ENCODE results near the gene KLHL4.
"Not testable (repeated sequence)": the region's sequence is repeated elsewhere in the genome, so short reads cannot be mapped to it uniquely, and the experiment has no call there.

Gene KLHL4, protein sequence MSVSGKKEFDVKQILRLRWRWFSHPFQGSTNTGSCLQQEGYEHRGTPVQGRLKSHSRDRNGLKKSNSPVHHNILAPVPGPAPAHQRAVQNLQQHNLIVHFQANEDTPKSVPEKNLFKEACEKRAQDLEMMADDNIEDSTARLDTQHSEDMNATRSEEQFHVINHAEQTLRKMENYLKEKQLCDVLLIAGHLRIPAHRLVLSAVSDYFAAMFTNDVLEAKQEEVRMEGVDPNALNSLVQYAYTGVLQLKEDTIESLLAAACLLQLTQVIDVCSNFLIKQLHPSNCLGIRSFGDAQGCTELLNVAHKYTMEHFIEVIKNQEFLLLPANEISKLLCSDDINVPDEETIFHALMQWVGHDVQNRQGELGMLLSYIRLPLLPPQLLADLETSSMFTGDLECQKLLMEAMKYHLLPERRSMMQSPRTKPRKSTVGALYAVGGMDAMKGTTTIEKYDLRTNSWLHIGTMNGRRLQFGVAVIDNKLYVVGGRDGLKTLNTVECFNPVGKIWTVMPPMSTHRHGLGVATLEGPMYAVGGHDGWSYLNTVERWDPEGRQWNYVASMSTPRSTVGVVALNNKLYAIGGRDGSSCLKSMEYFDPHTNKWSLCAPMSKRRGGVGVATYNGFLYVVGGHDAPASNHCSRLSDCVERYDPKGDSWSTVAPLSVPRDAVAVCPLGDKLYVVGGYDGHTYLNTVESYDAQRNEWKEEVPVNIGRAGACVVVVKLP

DNA sequence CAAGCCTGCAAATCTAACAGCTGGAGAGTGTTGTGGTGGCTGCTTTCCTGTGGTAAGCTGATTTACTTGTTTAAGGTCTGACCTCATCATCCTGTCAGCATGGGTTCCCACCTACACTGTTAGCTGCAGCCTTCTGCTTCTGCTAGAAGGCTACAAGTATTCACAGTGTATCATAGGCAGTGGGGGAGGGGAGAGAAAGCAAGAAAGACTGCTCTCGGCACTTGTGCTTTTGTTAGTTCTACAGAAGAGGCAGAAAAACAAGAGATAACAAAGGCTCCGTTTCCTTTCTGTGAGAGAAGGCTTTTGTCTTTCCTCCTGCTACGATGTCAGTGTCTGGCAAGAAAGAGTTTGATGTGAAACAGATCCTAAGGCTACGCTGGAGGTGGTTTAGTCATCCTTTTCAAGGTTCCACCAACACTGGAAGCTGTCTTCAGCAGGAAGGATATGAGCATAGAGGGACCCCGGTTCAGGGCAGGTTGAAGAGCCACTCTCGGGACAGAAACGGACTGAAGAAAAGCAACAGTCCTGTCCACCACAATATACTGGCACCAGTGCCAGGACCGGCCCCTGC lies at the start of gene KLHL4:
Gene KLHL4 (plus strand): TSS at position 232 of the 571 bp plus-strand sequence. CDS start 92 bp downstream, at position 324.
- H3K27ac ChIP-seq (ENCODE audit: low read depth, low read length) = no peak within 1 kb of the TSS
- no peaks in the 10 kb centered on the region for H3F3A ChIP-seq (ENCODE audit: control insufficient read depth, insufficient read depth)
- H3K36me3 ChIP-seq (ENCODE audit: control insufficient read depth, low read length) = no peaks in the 10 kb centered on the region
- no peak within 1 kb of the TSS for H3K4me3 ChIP-seq (ENCODE audit: low read length)
- no peaks in the 10 kb centered on the region for H3K9me2 ChIP-seq (replicated peaks; ENCODE audit: control insufficient read depth, low read length)
- H3K4me2 ChIP-seq (ENCODE audit: low read length) = no peak within 1 kb of the TSS
- TF ChIP-seq, protein P1, sequence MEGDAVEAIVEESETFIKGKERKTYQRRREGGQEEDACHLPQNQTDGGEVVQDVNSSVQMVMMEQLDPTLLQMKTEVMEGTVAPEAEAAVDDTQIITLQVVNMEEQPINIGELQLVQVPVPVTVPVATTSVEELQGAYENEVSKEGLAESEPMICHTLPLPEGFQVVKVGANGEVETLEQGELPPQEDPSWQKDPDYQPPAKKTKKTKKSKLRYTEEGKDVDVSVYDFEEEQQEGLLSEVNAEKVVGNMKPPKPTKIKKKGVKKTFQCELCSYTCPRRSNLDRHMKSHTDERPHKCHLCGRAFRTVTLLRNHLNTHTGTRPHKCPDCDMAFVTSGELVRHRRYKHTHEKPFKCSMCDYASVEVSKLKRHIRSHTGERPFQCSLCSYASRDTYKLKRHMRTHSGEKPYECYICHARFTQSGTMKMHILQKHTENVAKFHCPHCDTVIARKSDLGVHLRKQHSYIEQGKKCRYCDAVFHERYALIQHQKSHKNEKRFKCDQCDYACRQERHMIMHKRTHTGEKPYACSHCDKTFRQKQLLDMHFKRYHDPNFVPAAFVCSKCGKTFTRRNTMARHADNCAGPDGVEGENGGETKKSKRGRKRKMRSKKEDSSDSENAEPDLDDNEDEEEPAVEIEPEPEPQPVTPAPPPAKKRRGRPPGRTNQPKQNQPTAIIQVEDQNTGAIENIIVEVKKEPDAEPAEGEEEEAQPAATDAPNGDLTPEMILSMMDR (IDR thresholded peaks at IDR 0.05; ENCODE audit: low read depth, low read length, poor library complexity, severe bottlenecking) = no peak
- no peak for TF ChIP-seq EZH2phosphoT487 (IDR thresholded peaks at IDR 0.05; ENCODE audit: borderline replicate concordance, low read length)
- no peaks in the 10 kb centered on the region for H3K4me1 ChIP-seq (ENCODE audit: control insufficient read depth, low read length)
- no peaks in the 10 kb centered on the region for H3K9me3 ChIP-seq (ENCODE audit: control insufficient read depth, insufficient read depth, low read length)
- H3K27me3 ChIP-seq (ENCODE audit: control insufficient read depth, low read length) = no peaks in the 10 kb centered on the region
- no peaks in the 10 kb centered on the region for H4K20me1 ChIP-seq (ENCODE audit: control insufficient read depth, insufficient read depth, low read depth, low read length)
- H3K79me2 ChIP-seq (ENCODE audit: control insufficient read depth, low read length) = no peaks in the 10 kb centered on the region

DNA sequence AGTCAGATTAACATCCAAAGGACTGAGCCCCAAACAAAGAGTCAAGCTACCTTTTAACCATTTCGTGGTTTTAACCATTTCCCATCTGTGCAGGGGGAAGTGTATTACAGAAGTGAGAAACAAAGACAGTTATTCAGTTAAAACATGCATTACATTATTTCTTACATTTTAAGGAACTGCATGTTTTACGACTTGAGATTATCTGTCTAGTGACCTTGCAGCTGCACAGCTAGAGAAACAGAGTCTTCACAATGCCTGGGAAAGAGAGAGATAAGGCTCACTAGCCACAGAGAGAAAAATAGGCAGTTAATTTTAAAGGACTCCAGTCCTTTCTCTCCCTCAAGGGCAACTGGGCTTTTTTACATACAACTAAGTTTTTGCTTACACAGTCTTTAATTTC lies 48.7 kb upstream of the KLHL4 start:
- no peaks in the 10 kb centered on the region for H3K27me3 ChIP-seq (ENCODE audit: control insufficient read depth, low read length)
- H3K79me2 ChIP-seq (ENCODE audit: control insufficient read depth, low read length) = no peaks in the 10 kb centered on the region
- H3K9me2 ChIP-seq (replicated peaks; ENCODE audit: control insufficient read depth, low read length) = no peaks in the 10 kb centered on the region
- no peaks in the 10 kb centered on the region for H3F3A ChIP-seq (ENCODE audit: control insufficient read depth, insufficient read depth)
- H4K20me1 ChIP-seq (ENCODE audit: control insufficient read depth, insufficient read depth, low read depth, low read length) = no peaks in the 10 kb centered on the region
- H3K4me1 ChIP-seq (ENCODE audit: control insufficient read depth, low read length) = no peaks in the 10 kb centered on the region
- no peak overlapping the region for H3K4me3 ChIP-seq (ENCODE audit: low read length)
- no peak overlapping the region for H3K27ac ChIP-seq (ENCODE audit: low read depth, low read length)
- TF ChIP-seq EZH2phosphoT487 (IDR thresholded peaks at IDR 0.05; ENCODE audit: borderline replicate concordance, low read length) = no peak
- TF ChIP-seq, protein P1 (IDR thresholded peaks at IDR 0.05; ENCODE audit: low read depth, low read length, poor library complexity, severe bottlenecking) = no peak
- no peaks in the 10 kb centered on the region for H3K9me3 ChIP-seq (ENCODE audit: control insufficient read depth, insufficient read depth, low read length)
- H3K36me3 ChIP-seq (ENCODE audit: control insufficient read depth, low read length) = no peaks in the 10 kb centered on the region
- no peak overlapping the region for H3K4me2 ChIP-seq (ENCODE audit: low read length)

DNA sequence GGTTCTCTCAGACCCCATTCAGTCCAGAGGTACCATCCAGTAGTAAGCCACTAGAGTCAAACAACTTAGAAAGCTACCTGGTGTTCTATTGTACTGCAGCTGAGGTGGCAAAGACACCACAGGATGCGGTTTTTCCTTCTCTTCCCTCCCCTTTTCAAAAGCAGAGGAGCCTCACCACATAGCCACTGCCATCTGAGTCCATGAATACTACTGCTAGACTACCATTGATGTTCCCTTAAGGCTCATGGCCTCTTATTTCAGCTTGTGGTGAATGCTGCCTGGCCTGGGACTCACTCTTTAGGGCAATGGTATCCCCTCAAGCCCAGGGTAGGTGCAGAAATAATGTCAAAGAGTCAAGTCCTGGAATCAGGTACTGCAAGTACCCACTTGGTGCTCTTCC lies 41.8 kb upstream of the KLHL4 start:
- no peaks in the 10 kb centered on the region for H3K27me3 ChIP-seq (ENCODE audit: control insufficient read depth, low read length)
- no peaks in the 10 kb centered on the region for H3K9me2 ChIP-seq (replicated peaks; ENCODE audit: control insufficient read depth, low read length)
- no peaks in the 10 kb centered on the region for H4K20me1 ChIP-seq (ENCODE audit: control insufficient read depth, insufficient read depth, low read depth, low read length)
- TF ChIP-seq, protein P1 (IDR thresholded peaks at IDR 0.05; ENCODE audit: low read depth, low read length, poor library complexity, severe bottlenecking) = no peak
- no peaks in the 10 kb centered on the region for H3K9me3 ChIP-seq (ENCODE audit: control insufficient read depth, insufficient read depth, low read length)
- no peaks in the 10 kb centered on the region for H3K36me3 ChIP-seq (ENCODE audit: control insufficient read depth, low read length)
- no peaks in the 10 kb centered on the region for H3K4me1 ChIP-seq (ENCODE audit: control insufficient read depth, low read length)
- H3K79me2 ChIP-seq (ENCODE audit: control insufficient read depth, low read length) = no peaks in the 10 kb centered on the region
- H3F3A ChIP-seq (ENCODE audit: control insufficient read depth, insufficient read depth) = no peaks in the 10 kb centered on the region
- no peak overlapping the region for H3K27ac ChIP-seq (ENCODE audit: low read depth, low read length)
- H3K4me3 ChIP-seq (ENCODE audit: low read length) = no peak overlapping the region
- H3K4me2 ChIP-seq (ENCODE audit: low read length) = no peak overlapping the region

DNA sequence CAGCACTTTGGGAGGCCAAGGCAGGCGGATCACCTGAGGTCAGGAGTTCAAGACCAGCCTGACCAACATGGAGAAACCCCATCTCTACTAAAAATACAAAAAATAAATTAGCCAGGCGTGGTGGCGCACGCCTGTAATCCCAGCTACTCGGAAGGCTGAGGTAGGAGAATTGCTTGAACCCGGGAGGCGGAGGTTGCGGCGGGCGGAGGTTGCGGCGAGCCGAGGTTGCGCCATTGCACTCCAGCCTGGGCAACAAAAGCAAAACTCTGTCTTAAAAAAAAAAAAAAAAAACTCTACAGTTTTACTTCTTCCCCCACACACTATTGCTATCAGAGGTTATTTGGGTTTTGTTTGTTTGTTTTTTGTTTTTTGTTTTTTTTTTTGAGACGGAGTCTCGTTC lies 38.9 kb upstream of the KLHL4 start:
- H4K20me1 ChIP-seq (ENCODE audit: control insufficient read depth, insufficient read depth, low read depth, low read length); H3K79me2 ChIP-seq (ENCODE audit: control insufficient read depth, low read length); H3K9me2 ChIP-seq (replicated peaks; ENCODE audit: control insufficient read depth, low read length); H3K27ac ChIP-seq (ENCODE audit: low read depth, low read length); H3K36me3 ChIP-seq (ENCODE audit: control insufficient read depth, low read length); H3K4me2 ChIP-seq (ENCODE audit: low read length); H3K4me3 ChIP-seq (ENCODE audit: low read length); H3F3A ChIP-seq (ENCODE audit: control insufficient read depth, insufficient read depth); H3K9me3 ChIP-seq (ENCODE audit: control insufficient read depth, insufficient read depth, low read length); H3K27me3 ChIP-seq (ENCODE audit: control insufficient read depth, low read length); H3K4me1 ChIP-seq (ENCODE audit: control insufficient read depth, low read length): not testable (repeated sequence)

Measured in DOHH2 (cell line).